SU-DHL-6 (cell line): ENCODE data around the gene PTGIS.

Experiments used
- H2AFZ ChIP-seq: fragments of 200-600 bp; sonication (generic); 2 replicates; pipeline ENCODE4 v1.6.1; 2014; ENCODE audit warnings: low read depth, mild to moderate bottlenecking, moderate library complexity, mixed read lengths, antibody characterized with exemption, low read length; ENCODE audit not compliant: severe bottlenecking
- H3F3A ChIP-seq: fragments of 200-600 bp; shearing (Covaris generic); 2 replicates; pipeline ENCODE4 v1.6.0; 2016; ENCODE audit warnings: antibody characterized with exemption, mild to moderate bottlenecking; ENCODE audit not compliant: insufficient read depth
- H3K27ac ChIP-seq: fragments of 200-600 bp; sonication (generic); 2 replicates; pipeline ENCODE4 v1.5.1; 2016; ENCODE audit warnings: low read depth, mild to moderate bottlenecking, low read length, moderate library complexity, mixed read lengths
- H3K27me3 ChIP-seq: fragments of 200-600 bp; sonication (generic), shearing (Covaris generic); 2 replicates; pipeline ENCODE4 v1.6.0; 2014; ENCODE audit warnings: mild to moderate bottlenecking, low read length
- H3K36me3 ChIP-seq: fragments of 200-600 bp; sonication (generic); 2 replicates; pipeline ENCODE4 v1.6.1; 2014; ENCODE audit warnings: mild to moderate bottlenecking, low read length, mixed read lengths
- H3K4me2 ChIP-seq: fragments of 300-600, 200-600 bp; shearing (Covaris generic), sonication (generic); 2 replicates; pipeline ENCODE4 v1.6.0; 2014; ENCODE audit warnings: low read length, low read depth, mild to moderate bottlenecking; ENCODE audit not compliant: poor library complexity, severe bottlenecking
- H3K4me3 ChIP-seq: fragments of 200-600 bp; sonication (generic); 2 replicates; pipeline ENCODE4 v1.5.1; 2014; ENCODE audit warnings: antibody characterized with exemption, low read length, mild to moderate bottlenecking, mixed read lengths; ENCODE audit not compliant: insufficient read depth, poor library complexity, severe bottlenecking
- H3K79me2 ChIP-seq: fragments of 200-600 bp; sonication (generic); 2 replicates; pipeline ENCODE4 v1.6.1; 2014; ENCODE audit warnings: mild to moderate bottlenecking, low read length, moderate library complexity; ENCODE audit not compliant: insufficient read depth
- H3K9ac ChIP-seq: fragments of 200-600 bp; sonication (generic); 2 replicates; pipeline ENCODE4 v1.7.0; 2014; ENCODE audit warnings: mild to moderate bottlenecking, low read length
- H3K9me2 ChIP-seq: fragments of 200-600 bp; sonication (generic); replicated peaks from 2 replicates; pipeline ENCODE4 v1.6.1; 2014; ENCODE audit warnings: low read length; ENCODE audit not compliant: insufficient read depth
- H3K9me3 ChIP-seq: fragments of 200-600 bp; sonication (generic); 2 replicates; pipeline ENCODE4 v1.6.1; 2014; ENCODE audit warnings: low read length, mixed read lengths; ENCODE audit not compliant: insufficient read depth
- H4K20me1 ChIP-seq: fragments of 200-600 bp; sonication (generic); 2 replicates; pipeline ENCODE4 v1.6.1; 2014; ENCODE audit warnings: low read depth, mild to moderate bottlenecking, antibody characterized with exemption, low read length, moderate library complexity, mixed read lengths
- EZH2phosphoT487 ChIP-seq: fragments of 200-600 bp; sonication (generic), shearing (Covaris generic); conservative IDR thresholded peaks from 2 replicates; pipeline ENCODE4 v1.6.1; 2018; ENCODE audit warnings: mild to moderate bottlenecking, antibody characterized with exemption, low read length, moderate library complexity, mixed read lengths
- TF ChIP-seq, protein P1 (sequence below): fragments of 200-600 bp; sonication (generic); IDR thresholded peaks from one replicate; pipeline ENCODE4 v1.5.1; 2017; ENCODE audit warnings: antibody characterized with exemption, mild to moderate bottlenecking, low read length, moderate library complexity; ENCODE audit not compliant: insufficient read depth, poor library complexity, severe bottlenecking

PTGIS gene

DNA sequence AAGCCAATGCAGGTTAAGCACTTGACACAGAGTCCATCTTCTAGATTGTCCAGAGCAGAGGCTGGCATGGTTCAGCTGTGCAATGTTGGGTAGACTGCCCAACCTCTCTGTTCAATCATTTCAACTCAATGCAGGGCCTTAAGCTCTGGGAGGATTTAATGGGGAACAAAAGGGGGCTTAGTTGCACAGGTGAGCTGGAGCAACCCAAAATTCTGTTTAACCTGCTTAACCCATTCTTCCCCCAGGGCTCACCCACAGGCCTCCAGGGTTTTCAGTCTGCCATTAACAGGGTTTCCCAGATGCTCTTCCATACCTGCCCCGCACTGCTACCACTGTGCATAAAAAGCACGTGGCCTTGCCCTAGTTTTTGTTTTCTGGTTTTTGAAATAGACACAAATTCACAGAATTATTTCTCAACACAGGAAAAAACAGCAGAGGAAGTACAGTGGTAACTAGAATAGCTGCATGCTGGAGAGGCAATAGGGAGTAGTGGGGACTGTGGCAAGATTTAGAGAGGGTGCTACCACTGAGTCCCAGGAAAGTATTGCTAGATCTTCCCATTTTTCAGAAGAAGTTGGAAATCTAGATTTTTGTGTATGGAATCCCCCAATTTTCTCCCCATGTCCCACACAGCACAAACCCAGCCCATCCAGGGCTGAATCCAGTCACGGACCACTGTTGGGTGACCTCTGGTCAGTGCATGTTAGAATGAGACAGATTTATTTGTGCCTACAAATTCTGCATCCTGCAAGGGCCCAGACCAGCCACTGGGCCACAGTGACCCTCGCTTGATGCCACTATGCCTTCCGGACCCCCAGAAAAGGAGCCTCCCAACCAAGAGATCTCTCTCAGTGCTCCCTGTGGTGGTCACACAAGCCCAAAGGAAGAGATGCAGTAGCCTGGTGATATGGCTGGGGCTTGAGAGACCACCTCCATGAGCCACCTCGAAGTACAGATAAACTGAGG lies 4.6 kb downstream of the PTGIS start:
- H3K27me3 ChIP-seq: no peaks in the 10 kb centered on the region
- H3K36me3 ChIP-seq: no peaks in the 10 kb centered on the region
- no peaks in the 10 kb centered on the region for H4K20me1 ChIP-seq
- TF ChIP-seq, protein P1, sequence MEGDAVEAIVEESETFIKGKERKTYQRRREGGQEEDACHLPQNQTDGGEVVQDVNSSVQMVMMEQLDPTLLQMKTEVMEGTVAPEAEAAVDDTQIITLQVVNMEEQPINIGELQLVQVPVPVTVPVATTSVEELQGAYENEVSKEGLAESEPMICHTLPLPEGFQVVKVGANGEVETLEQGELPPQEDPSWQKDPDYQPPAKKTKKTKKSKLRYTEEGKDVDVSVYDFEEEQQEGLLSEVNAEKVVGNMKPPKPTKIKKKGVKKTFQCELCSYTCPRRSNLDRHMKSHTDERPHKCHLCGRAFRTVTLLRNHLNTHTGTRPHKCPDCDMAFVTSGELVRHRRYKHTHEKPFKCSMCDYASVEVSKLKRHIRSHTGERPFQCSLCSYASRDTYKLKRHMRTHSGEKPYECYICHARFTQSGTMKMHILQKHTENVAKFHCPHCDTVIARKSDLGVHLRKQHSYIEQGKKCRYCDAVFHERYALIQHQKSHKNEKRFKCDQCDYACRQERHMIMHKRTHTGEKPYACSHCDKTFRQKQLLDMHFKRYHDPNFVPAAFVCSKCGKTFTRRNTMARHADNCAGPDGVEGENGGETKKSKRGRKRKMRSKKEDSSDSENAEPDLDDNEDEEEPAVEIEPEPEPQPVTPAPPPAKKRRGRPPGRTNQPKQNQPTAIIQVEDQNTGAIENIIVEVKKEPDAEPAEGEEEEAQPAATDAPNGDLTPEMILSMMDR: no peak
- TF ChIP-seq EZH2phosphoT487: no peak
- H3K27ac ChIP-seq: no peak overlapping the region
- no peak overlapping the region for H3K4me2 ChIP-seq
- no peak overlapping the region for H3K9ac ChIP-seq
- H2AFZ ChIP-seq: no peak overlapping the region
- H3K4me3 ChIP-seq: no peak overlapping the region
- no peaks in the 10 kb centered on the region for H3K9me3 ChIP-seq
- no peaks in the 10 kb centered on the region for H3F3A ChIP-seq
- no peaks in the 10 kb centered on the region for H3K79me2 ChIP-seq
- H3K9me2 ChIP-seq: no peaks in the 10 kb centered on the region

GRCh38 chr20:49562311-49563014 lies 5.5 kb downstream of the PTGIS start:
- Histone ChIP-seq H4K20me1 (no peaks in the 10 kb centered on the region), H3K4me3 (no peak overlapping the region), H3K4me2 (no peak overlapping the region), H3K9me3 (no peaks in the 10 kb centered on the region), H3K27me3 (no peaks in the 10 kb centered on the region), H3K27ac (no peak overlapping the region), H2AFZ (no peak overlapping the region), H3K79me2 (no peaks in the 10 kb centered on the region), H3F3A (no peaks in the 10 kb centered on the region), H3K36me3 (no peaks in the 10 kb centered on the region), H3K9me2 (no peaks in the 10 kb centered on the region), H3K9ac (no peak overlapping the region)
- TF ChIP-seq, protein P1: no peak
- TF ChIP-seq EZH2phosphoT487: no peak

GRCh38 chr20:49561806-49562205 lies 6.1 kb downstream of the PTGIS start:
- H3K36me3 ChIP-seq: no peaks in the 10 kb centered on the region
- no peak overlapping the region for H3K4me2 ChIP-seq
- no peaks in the 10 kb centered on the region for H3K27me3 ChIP-seq
- H3K79me2 ChIP-seq: no peaks in the 10 kb centered on the region
- no peak overlapping the region for H3K27ac ChIP-seq
- no peak overlapping the region for H3K4me3 ChIP-seq
- TF ChIP-seq, protein P1: no peak
- TF ChIP-seq EZH2phosphoT487: no peak
- H4K20me1 ChIP-seq: no peaks in the 10 kb centered on the region
- H2AFZ ChIP-seq: no peak overlapping the region
- H3K9ac ChIP-seq: no peak overlapping the region
- H3K9me2 ChIP-seq: no peaks in the 10 kb centered on the region
- H3K9me3 ChIP-seq: no peaks in the 10 kb centered on the region
- no peaks in the 10 kb centered on the region for H3F3A ChIP-seq
